ENCODE results near the gene APOOL.

The APOOL gene

DNA sequence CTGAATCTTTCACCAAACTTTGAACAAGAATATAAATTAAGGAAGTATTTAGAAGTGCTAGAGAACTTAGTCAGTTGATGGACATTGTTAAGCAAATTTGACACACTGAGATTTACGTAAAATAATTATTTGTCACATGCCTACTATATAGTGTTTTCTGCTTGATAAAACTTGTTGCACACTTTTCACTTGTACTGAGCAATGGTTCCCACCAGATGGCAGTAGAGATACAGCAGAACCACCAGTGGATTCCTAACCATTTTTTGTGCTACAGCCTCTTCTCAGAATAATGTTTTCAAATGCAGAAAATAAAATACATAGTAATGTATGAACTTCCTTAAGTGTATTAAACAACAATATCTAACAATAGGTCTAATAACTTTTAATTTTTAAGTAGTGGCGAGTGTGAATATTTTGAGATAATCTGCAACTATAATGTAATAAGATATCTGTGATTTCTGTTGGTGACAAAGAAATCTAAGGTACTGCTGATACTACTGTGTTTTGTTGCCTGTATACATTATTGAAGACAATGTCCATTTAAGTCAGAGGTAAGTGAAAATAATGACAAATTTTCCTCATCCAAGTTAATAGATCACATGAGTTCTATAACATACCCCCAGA, 81.2 kb downstream of the APOOL start:
- DNase-seq (ENCODE audit: low read depth), result no peak

DNA sequence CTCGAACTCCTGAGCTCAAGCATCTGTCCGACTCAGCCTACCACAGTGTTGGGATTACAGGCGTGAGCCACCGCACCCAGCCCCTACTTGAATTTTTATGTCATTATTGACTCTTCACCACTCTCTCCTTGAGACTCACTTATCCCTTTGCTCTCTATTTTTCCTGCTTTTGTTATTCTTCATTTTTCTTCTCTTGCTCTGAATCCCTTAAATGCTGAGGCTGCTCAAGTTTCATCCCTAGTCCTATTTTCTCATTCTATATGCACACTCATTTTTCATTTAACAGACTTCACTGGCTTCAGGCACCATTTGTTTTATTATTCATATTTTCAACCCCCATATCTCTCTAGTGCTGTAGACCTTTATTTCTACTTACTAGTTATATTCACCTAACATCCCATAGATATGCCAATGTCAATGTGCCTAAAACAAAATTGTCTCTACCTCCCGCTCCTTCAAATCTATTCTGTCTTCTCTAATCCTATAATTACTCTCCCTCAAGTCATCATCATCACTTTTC, 85.7 kb downstream of the APOOL start:
- no peak for DNase-seq (ENCODE audit: low read depth)

DNA sequence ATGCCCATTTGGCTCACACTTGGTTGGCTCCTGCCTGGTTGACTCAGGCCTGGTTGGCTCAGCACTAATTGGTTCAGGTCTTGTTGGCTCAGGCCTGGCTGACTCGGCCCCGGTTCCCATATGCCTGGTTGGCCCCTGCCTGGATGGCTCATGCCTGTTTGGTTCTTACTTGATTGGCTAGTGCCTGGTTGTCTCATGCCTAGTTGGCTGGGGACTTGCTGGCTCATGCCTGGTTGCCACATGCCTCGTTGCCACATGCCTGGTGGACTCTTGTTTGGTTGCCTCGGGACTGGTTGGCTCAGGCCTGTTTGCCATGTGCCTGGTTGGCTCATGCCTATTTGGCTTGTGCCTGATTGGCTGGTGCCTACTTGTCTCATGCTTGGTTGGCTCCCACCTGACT, 103.7 kb downstream of the APOOL start:
- no peak for DNase-seq (ENCODE audit: low read depth)

DNA sequence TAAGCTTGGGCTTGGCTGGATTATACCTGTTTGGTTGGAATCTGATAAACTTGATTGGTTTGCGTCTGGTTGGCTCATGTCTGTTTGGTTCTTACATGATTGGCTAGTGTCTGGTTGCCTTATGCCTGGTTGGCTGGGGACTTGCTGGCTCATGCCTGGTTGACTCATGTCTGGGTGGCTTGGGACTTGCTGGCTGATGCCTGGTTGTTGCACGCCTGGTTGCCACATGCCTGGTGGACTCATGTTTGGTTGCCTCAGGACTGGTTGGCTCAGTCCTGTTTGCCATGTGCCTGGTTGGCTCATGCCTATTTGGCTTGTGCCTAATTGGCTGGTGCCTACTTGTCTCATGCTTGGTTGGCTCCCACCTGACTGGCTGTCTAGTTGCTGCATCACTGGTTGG, 104.5 kb downstream of the APOOL start:
- DNase-seq (ENCODE audit: low read depth), result no peak

DNA sequence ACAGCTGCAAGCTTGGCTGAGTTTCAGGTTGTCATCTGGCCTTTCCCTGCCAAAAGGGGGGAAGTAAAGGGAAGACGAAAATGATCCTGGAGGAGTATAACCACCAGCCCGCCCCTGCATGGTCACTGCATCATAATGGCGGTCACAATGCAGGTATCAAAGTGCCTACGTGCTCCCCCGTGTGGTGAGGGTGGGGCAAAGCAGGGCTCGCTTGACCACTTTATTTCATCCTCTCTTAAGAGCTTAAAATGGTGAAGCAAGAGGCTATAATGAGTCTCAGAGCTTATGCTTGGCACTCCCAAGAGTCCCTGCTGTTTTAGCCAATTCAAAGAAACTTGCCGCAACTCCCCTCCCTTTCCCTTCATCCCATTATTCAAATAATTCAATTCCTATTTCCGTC, 105.6 kb downstream of the APOOL start:
- DNase-seq (ENCODE audit: low read depth), result no peak

DNA sequence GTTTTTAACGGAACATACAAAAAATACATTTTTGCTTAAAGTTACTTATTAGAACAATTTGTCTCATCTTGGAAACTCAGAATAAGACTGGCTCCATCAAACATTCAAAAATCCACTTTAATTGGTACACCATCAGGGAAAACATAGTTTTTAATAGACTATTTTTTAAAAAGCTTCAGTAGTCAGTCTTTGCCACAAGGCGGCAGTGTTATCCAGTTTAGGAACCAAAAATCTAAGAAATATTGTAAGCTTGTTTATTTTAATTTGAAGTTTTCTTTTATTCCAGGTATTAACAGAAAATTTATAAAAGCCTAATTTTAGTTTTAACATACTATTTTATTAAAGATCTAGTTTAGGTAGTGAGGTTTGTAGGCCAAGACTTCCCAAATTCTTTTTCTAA, 107.7 kb downstream of the APOOL start:
- no peak for DNase-seq (ENCODE audit: low read depth)

DNA sequence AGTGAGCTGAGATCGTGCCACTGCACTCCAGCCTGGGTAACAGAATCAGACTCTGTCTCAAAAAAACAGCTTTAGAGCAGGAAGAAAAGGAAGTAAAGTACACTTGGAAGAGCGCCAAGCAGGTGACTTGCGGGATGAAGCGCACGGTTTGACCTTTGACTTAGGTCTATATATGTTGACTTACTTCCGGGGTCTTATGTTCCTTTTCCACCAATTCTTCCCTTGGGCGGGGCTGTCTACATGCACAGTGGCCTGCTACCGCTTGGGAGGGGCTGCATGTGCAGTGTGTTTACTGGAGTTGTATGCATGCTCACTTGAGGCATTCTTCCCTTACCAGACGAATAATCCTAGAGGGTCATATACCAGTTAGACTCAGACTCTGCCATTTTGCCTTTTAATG, 108.6 kb downstream of the APOOL start:
- DNase-seq (ENCODE audit: low read depth), result no peak

DNA sequence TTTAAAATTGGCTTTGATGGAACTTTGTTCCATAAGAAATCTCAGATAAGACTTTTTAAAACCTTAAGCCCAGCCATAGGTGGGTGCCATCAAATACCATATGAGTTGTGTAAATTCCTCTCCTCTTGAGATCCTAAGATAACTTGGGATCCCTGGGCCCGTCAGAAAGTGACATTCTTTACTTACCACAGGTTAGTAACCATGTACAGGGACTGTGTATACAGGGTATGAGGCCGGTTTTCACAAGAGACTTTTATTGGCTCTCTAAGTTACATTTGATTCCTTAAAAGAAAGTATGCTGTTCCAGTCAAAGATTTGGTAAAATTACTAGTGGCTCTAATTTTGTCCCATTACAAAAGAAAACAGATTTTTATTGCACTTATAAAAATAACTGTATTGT, 110.1 kb downstream of the APOOL start:
- DNase-seq (ENCODE audit: low read depth), result no peak

DNA sequence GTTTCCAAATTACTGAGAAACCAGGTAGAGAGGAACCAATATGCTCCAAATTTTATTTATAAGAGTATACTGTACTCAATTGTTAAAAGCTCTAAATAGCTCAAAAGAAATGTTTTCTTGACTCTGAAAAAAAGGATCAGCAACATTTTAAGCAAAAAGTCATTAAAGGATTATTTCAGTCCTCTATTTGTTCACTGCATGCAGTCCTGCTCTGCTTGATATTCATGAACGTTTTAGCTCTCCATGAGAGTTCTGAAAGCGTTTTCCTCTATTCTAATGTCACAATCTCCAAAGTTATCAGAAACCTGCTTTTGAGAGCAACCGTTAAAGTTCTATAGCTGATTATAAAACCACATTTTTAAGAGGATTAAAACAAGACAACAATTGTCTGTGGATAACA, 110.5 kb downstream of the APOOL start:
- no peak for DNase-seq (ENCODE audit: low read depth)

DNA sequence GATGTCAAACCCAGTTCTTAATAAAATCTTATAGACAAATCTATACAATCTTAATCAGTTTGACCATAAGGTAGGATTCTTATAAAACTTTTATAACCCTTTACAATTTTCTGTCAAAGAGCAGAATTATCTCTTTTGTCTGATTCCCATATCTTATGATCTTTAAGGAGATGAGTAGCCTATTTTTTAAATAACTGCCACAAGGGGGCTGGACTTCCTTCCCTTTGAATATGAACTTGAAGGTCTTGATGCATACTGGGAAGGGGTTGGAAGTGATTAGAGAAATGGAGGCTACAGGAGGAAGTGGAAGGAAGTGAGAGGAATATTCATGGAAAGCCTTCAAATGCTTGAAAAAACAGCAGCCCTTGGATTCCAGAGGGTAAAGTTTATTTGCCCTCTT, 111.1 kb downstream of the APOOL start:
- no peak for DNase-seq (ENCODE audit: low read depth)

DNA sequence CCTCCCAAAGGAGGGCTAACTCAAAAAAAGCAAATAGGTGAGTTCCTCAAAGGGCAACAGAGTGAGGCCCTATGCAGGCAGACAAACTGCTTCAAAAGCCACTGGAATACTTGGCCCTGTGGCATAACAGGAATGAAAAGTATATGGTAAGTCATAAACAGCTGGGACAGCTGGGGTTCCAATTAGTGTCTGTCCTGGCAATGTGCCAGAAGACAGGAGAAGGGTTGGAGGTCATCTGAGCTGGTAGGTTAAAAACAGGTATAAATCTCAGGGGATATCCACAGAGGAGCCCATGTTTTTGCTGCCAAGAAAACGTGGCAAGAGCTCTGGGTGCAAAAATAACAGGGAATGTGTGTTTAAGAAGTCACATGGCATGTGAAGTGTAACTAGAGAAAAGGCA, 111.6 kb downstream of the APOOL start:
- DNase-seq (ENCODE audit: low read depth), result no peak

DNA sequence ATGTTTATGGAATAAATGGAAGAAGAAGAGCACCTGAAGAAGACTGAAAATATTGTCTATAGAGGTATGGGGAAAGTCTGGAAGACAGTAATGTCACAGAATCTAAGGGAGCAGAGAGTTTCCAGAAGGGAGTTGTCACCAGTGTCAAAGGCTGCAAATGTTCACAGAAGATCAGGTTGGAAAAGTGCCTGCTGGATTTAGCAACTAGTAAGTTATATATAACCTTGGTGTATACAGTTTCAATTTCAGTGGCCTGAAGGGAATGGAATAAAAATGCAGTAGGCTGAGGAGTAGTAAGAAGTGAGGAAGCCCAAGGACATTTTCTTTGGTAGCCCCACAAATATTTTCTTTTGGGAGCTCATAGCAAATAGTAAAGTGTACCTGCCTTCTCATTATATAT, 132.7 kb downstream of the APOOL start:
- no peak for DNase-seq (ENCODE audit: low read depth)

DNA sequence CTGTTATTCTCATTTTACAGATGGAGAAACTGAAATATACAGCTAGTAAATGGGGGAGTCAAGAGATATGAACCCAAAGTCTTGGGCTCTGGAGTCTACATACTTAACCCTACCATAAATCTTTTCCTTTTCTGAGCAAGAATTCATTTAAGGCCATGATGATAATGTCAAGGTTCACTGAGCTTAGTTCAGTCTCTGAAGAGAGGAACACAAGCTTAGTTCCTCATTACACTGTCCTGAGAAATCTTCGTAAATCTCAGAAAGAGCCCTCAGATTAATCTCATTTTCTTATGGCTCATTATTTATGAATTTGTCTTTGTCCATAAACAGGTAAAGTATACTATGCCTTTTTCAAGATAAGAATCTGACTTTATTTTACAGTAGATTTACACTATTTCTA, 135.7 kb downstream of the APOOL start:
- no peak for DNase-seq (ENCODE audit: low read depth)

DNA sequence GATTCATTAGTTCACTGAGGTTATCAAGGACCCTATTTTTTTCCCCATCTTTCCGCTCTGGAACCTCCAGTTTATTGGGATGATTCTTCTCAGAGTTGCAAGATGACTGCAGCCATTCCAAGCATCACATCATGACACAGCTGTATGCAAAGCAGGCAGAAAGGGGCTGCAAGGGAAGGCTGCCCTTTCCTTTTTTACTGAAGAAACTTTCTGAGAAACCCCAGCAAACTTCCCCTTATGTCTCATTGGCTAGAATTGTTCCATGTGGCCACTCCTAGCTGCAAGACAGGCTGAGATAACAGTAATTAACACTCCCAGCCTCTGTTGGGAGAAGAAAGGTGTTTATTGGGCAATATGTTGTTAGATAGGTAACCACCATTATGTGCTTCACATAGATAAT, 137.3 kb downstream of the APOOL start:
- no peak for DNase-seq (ENCODE audit: low read depth)

All from activated T-helper 9 cell treated with anti-CD3 and anti-CD28 coated beads, Interleukin-2, amount 50 U/mL, for 16 hours (primary cell).